HepG2 (cell line): ENCODE data around the gene ARL5C. TPM values are rescaled to one million over a fixed set of nuclear protein-coding genes. Genes with fewer than 3 reads are reported as not detected.

ENCODE experiments used
- ATAC-seq: fragments of 200-7000 bp; cut with Tn5 transposase; 3 replicates; pipeline ENCODE4 v1.9.1; 2020; ENCODE audit warnings: mild to moderate bottlenecking, moderate library complexity
- BruUV-seq: library from RNA; stranded (reverse); fragments of 400-500 nt; replicated peaks from 2 replicates; lab custom pipeline; 2021; lab: Mats Ljungman, UMichigan
- CTCF ChIA-PET: fragments of 300-600 bp; formaldehyde crosslinking; extraction: SDS; loops from one replicate; lab custom pipeline; 2021; ENCODE audit warnings: low total read pairs, inconsistent platforms, low intra/inter-chr PET ratio; lab: Yijun Ruan, JAX
- POLR2A ChIA-PET: fragments of 350-600 bp; sonication (Branson Sonifier 250); formaldehyde crosslinking; loops from one replicate; lab custom pipeline; 2020; ENCODE audit warnings: antibody characterized with exemption, inconsistent platforms; lab: Yijun Ruan, JAX
- DNase-seq: peaks from one replicate; pipeline ENCODE4 v3.0.0-alpha.2; 2015; ENCODE audit warnings: low spot score
- FAIRE-seq: peaks from 3 replicates; lab custom pipeline; 2011; peaks lifted over from hg19 to GRCh38; lab: Jason Lieb, UNC
- H2AFZ ChIP-seq: one replicate; pipeline ENCODE4 v1.6.1; 2011; ENCODE audit warnings: low read length, inconsistent platforms
- H3K27ac ChIP-seq: fragments of 300-600 bp; 3 replicates; pipeline ENCODE4 v1.8.0; 2011; ENCODE audit warnings: mixed run types, mild to moderate bottlenecking, mixed read lengths, low read length, inconsistent platforms; ENCODE audit not compliant: insufficient read depth; ENCODE audit errors: extremely low read length
- H3K27me3 ChIP-seq, 2 experiments: fragments of 200-600 bp in 1 of 2; 2 replicates in 1 of 2; 3 replicates in 1 of 2; pipeline versions ENCODE4 v1.6.0 to v1.8.0; 2011; ENCODE audit warnings: low read length in 2 of 2, mild to moderate bottlenecking in 2 of 2, moderate library complexity in 2 of 2, inconsistent platforms in 1 of 2; ENCODE audit not compliant: insufficient read depth in 2 of 2, control insufficient read depth in 1 of 2
- H3K36me3 ChIP-seq, 2 experiments: fragments of 200-600 bp in 1 of 2; replicated peaks in 1 of 2; 2 replicates in 1 of 2; 3 replicates in 1 of 2; pipeline versions ENCODE4 v1.5.1 to v1.8.0; 2011; ENCODE audit warnings: low read length in 2 of 2, inconsistent platforms in 1 of 2; ENCODE audit not compliant: insufficient read depth in 2 of 2, control insufficient read depth in 1 of 2
- H3K4me1 ChIP-seq: 2 replicates; pipeline ENCODE4 v1.5.1; 2012; ENCODE audit warnings: low read length, inconsistent platforms; ENCODE audit not compliant: insufficient read depth
- H3K4me2 ChIP-seq: 2 replicates; pipeline ENCODE4 v1.6.0; 2011; ENCODE audit warnings: low read depth, low read length, inconsistent platforms
- H3K4me3 ChIP-seq, 3 experiments: fragments of 200-600 bp in 1 of 3; sonication (generic), shearing (Covaris generic) in 1 of 3; replicated peaks in 1 of 3; 2 replicates each; pipeline ENCODE4 v1.5.1; 2011 to 2016; ENCODE audit warnings: low read length in 3 of 3, inconsistent platforms in 2 of 3, low read depth in 2 of 3, mild to moderate bottlenecking in 2 of 3, control low read depth in 1 of 3, mixed read lengths in 1 of 3; ENCODE audit not compliant: insufficient read depth in 1 of 3
- H3K79me2 ChIP-seq: one replicate; pipeline ENCODE4 v1.6.1; 2011; ENCODE audit warnings: low read length, inconsistent platforms; ENCODE audit not compliant: insufficient read depth
- H3K9ac ChIP-seq: 2 replicates; pipeline ENCODE4 v1.6.0; 2011; ENCODE audit warnings: mild to moderate bottlenecking, low read depth, low read length, inconsistent platforms; ENCODE audit not compliant: insufficient read depth
- H3K9me3 ChIP-seq: 2 replicates; pipeline ENCODE4 v1.5.1; 2012; ENCODE audit warnings: mild to moderate bottlenecking, low read length
- H4K20me1 ChIP-seq: 2 replicates; pipeline ENCODE4 v1.6.0; 2011; ENCODE audit warnings: inconsistent platforms, mild to moderate bottlenecking, low read length, moderate library complexity; ENCODE audit not compliant: insufficient read depth
- GPN1 ChIP-seq: sonication (generic); formaldehyde crosslinking; IDR thresholded peaks from 2 replicates; pipeline ENCODE4 v1.5.1; 2020; ENCODE audit warnings: missing genetic modification reagents, borderline replicate concordance
- HOXD1 ChIP-seq: sonication (generic); formaldehyde crosslinking; IDR thresholded peaks from 2 replicates; pipeline ENCODE4 v1.5.0; 2020; ENCODE audit warnings: missing genetic modification reagents
- KDM5B ChIP-seq: sonication (generic); formaldehyde crosslinking; IDR thresholded peaks from 2 replicates; pipeline ENCODE4 v1.4.0; 2020; ENCODE audit warnings: missing genetic modification reagents, mild to moderate bottlenecking, borderline replicate concordance
- SP1 ChIP-seq, 2 experiments: fragments of 450-650 bp in 1 of 2; sonication (generic) in 1 of 2; formaldehyde crosslinking in 1 of 2; IDR thresholded peaks; 2 replicates each; pipeline versions ENCODE4 v1.4.0 to v1.6.1; 2016 to 2020; ENCODE audit warnings: missing genetic modification reagents in 1 of 2
- TRIM24 ChIP-seq: sonication (generic); formaldehyde crosslinking; IDR thresholded peaks from 2 replicates; pipeline ENCODE4 v1.8.0; 2022; ENCODE audit warnings: mild to moderate bottlenecking, missing genetic modification reagents
- ZFP1 ChIP-seq: IDR thresholded peaks from 2 replicates; pipeline ENCODE4 v1.6.1; 2016
- ZMAT3 ChIP-seq: sonication (generic); formaldehyde crosslinking; conservative IDR thresholded peaks from 2 replicates; pipeline ENCODE4 v1.7.0; 2021; ENCODE audit warnings: missing genetic modification reagents
- ZMYM2 ChIP-seq: sonication (generic); formaldehyde crosslinking; IDR thresholded peaks from 2 replicates; pipeline ENCODE4 v1.8.0; 2022; ENCODE audit warnings: mild to moderate bottlenecking, missing genetic modification reagents
- ZNF354B ChIP-seq: sonication (generic); formaldehyde crosslinking; IDR thresholded peaks from 2 replicates; pipeline ENCODE4 v1.8.0; 2022; ENCODE audit warnings: mild to moderate bottlenecking, missing genetic modification reagents
- WGBS: methylation state at CpG from one replicate; pipeline ENCODE4 v1.1.6; 2017; ENCODE audit warnings: low lambda C conversion rate; 5-methylcytosine and 5-hydroxymethylcytosine counted together
- in situ Hi-C: cut with HindIII; loops from 2 replicates; pipeline ENCODE4 v1.10.0; 2017; ENCODE audit warnings: low pct_unique_long_range_greater_than_20kb; ENCODE audit not compliant: extremely low pct_ligation_motif_present
- intact Hi-C: fragments of 100-400 bp; cut with micrococcal nuclease; formaldehyde crosslinking; loops from one replicate; pipeline ENCODE4 v1.10.0; 2022; ENCODE audit not compliant: unreplicated experiment
- polyA plus RNA-seq, 8 experiments: library from polyadenylated mRNA; depleted of rRNA in 3 of 8; stranded (reverse) in 7 of 8; unstranded in 1 of 8; fragments of >200 nt; fragmentation: Illumina TruSeq in 4 of 8; extraction: Trizol in 4 of 8; gene quantifications; 2 replicates each; pipeline versions ENCODE4 v1.2.1 to v1.2.3, GENCODE V29; 2011 to 2016; ENCODE audit warnings: low read depth in 4 of 8, missing spikeins in 1 of 8, mixed read lengths in 1 of 8; ENCODE audit not compliant: insufficient read depth in 1 of 8
- total RNA-seq, 5 experiments: library from RNA; depleted of rRNA; stranded (reverse); fragments of >200 nt; fragmentation: Illumina TruSeq; extraction: Trizol; gene quantifications; 2 replicates each; pipeline ENCODE4 v1.2.3, GENCODE V29; 2016; ENCODE audit warnings: low read depth in 1 of 5
- TF ChIP-seq, protein P1 (sequence below): sonication (generic); formaldehyde crosslinking; IDR thresholded peaks from 2 replicates; pipeline ENCODE4 v1.4.0; 2020; ENCODE audit warnings: missing genetic modification reagents
- TF ChIP-seq, protein P2 (sequence below): sonication (generic); formaldehyde crosslinking; IDR thresholded peaks from one replicate; pipeline ENCODE4 v1.5.1; 2020; ENCODE audit warnings: mild to moderate bottlenecking, missing genetic modification reagents; ENCODE audit errors: not compliant biosample characterization

Gene ARL5C
- total and polyA plus RNA-seq, 2 of the 13 experiments (the other 11 are each of a cell fraction or from before 2014, with no cell fraction given): not detected

DNA sequence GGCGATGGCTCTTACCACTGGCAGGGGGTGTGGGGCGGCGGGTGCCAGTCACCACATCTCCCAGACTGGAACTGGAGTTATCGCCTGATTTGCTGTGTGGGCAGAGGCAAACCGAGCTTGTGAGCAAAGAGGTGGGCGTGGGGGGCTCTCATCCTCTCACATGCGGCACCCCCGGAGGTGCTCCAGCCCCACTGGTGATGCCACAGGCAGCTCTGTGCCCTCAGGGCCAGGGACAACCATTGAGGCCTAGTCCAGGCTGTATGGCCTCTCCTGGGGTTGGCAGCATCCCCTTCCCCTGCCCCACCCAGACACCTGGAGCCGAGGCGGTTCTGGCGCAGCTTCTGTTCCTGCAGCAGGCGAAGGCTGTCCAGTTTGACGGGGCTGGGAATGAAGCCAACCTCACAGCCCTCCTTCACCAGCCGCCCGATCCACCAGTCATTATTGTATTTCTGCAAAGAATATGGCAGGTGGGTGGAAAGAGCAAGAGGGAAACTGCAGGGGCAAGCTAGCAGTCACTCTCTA is 20.6 kb upstream of the ARL5C start:
- no peaks in the 10 kb centered on the region for H3K9me3 ChIP-seq
- ATAC-seq (no peak), DNase-seq (no peak), FAIRE-seq (no peak)
- ChIA-PET POLR2A (no interaction called here), CTCF (no interaction called here)
- H3K4me3 ChIP-seq: no peak overlapping the region
- no peak overlapping the region for H3K9ac ChIP-seq
- no TSS peak for BruUV-seq
- intact Hi-C loops: no loop called here
- no peaks in the 10 kb centered on the region for H3K79me2 ChIP-seq
- H4K20me1 ChIP-seq: no peaks in the 10 kb centered on the region
- in situ Hi-C loops: no loop called here
- no peak overlapping the region for H2AFZ ChIP-seq
- 92% methylated on average over 15 of the region's 15 CpGs for WGBS
- H3K4me1 ChIP-seq: no peaks in the 10 kb centered on the region
- H3K36me3 ChIP-seq: peaks cover 0 to 2% of the 10 kb centered on the region in 2 experiments; a peak in 2 of 5 replicates
- no peaks in the 10 kb centered on the region for H3K27me3 ChIP-seq
- H3K27ac ChIP-seq: no peak overlapping the region
- H3K4me2 ChIP-seq: no peak overlapping the region
- TF ChIP-seq, protein P1, sequence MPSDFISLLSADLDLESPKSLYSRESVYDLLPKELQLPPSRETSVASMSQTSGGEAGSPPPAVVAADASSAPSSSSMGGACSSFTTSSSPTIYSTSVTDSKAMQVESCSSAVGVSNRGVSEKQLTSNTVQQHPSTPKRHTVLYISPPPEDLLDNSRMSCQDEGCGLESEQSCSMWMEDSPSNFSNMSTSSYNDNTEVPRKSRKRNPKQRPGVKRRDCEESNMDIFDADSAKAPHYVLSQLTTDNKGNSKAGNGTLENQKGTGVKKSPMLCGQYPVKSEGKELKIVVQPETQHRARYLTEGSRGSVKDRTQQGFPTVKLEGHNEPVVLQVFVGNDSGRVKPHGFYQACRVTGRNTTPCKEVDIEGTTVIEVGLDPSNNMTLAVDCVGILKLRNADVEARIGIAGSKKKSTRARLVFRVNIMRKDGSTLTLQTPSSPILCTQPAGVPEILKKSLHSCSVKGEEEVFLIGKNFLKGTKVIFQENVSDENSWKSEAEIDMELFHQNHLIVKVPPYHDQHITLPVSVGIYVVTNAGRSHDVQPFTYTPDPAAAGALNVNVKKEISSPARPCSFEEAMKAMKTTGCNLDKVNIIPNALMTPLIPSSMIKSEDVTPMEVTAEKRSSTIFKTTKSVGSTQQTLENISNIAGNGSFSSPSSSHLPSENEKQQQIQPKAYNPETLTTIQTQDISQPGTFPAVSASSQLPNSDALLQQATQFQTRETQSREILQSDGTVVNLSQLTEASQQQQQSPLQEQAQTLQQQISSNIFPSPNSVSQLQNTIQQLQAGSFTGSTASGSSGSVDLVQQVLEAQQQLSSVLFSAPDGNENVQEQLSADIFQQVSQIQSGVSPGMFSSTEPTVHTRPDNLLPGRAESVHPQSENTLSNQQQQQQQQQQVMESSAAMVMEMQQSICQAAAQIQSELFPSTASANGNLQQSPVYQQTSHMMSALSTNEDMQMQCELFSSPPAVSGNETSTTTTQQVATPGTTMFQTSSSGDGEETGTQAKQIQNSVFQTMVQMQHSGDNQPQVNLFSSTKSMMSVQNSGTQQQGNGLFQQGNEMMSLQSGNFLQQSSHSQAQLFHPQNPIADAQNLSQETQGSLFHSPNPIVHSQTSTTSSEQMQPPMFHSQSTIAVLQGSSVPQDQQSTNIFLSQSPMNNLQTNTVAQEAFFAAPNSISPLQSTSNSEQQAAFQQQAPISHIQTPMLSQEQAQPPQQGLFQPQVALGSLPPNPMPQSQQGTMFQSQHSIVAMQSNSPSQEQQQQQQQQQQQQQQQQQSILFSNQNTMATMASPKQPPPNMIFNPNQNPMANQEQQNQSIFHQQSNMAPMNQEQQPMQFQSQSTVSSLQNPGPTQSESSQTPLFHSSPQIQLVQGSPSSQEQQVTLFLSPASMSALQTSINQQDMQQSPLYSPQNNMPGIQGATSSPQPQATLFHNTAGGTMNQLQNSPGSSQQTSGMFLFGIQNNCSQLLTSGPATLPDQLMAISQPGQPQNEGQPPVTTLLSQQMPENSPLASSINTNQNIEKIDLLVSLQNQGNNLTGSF: no peak
- TF ChIP-seq GPN1 (no peak), ZFP1 (CRISPR knock-in tag) (no peak), KDM5B (no peak), ZMAT3 (CRISPR knock-in tag) (no peak), TRIM24 (CRISPR knock-in tag) (no peak), ZMYM2 (CRISPR knock-in tag) (no peak), HOXD1 (CRISPR knock-in tag) (no peak), ZNF354B (no peak), SP1 (IDR thresholded peaks at IDR 0.05) (no peak), SP1 (CRISPR knock-in tag; IDR thresholded peaks at IDR 0.05) (no peak)
- TF ChIP-seq, protein P2, sequence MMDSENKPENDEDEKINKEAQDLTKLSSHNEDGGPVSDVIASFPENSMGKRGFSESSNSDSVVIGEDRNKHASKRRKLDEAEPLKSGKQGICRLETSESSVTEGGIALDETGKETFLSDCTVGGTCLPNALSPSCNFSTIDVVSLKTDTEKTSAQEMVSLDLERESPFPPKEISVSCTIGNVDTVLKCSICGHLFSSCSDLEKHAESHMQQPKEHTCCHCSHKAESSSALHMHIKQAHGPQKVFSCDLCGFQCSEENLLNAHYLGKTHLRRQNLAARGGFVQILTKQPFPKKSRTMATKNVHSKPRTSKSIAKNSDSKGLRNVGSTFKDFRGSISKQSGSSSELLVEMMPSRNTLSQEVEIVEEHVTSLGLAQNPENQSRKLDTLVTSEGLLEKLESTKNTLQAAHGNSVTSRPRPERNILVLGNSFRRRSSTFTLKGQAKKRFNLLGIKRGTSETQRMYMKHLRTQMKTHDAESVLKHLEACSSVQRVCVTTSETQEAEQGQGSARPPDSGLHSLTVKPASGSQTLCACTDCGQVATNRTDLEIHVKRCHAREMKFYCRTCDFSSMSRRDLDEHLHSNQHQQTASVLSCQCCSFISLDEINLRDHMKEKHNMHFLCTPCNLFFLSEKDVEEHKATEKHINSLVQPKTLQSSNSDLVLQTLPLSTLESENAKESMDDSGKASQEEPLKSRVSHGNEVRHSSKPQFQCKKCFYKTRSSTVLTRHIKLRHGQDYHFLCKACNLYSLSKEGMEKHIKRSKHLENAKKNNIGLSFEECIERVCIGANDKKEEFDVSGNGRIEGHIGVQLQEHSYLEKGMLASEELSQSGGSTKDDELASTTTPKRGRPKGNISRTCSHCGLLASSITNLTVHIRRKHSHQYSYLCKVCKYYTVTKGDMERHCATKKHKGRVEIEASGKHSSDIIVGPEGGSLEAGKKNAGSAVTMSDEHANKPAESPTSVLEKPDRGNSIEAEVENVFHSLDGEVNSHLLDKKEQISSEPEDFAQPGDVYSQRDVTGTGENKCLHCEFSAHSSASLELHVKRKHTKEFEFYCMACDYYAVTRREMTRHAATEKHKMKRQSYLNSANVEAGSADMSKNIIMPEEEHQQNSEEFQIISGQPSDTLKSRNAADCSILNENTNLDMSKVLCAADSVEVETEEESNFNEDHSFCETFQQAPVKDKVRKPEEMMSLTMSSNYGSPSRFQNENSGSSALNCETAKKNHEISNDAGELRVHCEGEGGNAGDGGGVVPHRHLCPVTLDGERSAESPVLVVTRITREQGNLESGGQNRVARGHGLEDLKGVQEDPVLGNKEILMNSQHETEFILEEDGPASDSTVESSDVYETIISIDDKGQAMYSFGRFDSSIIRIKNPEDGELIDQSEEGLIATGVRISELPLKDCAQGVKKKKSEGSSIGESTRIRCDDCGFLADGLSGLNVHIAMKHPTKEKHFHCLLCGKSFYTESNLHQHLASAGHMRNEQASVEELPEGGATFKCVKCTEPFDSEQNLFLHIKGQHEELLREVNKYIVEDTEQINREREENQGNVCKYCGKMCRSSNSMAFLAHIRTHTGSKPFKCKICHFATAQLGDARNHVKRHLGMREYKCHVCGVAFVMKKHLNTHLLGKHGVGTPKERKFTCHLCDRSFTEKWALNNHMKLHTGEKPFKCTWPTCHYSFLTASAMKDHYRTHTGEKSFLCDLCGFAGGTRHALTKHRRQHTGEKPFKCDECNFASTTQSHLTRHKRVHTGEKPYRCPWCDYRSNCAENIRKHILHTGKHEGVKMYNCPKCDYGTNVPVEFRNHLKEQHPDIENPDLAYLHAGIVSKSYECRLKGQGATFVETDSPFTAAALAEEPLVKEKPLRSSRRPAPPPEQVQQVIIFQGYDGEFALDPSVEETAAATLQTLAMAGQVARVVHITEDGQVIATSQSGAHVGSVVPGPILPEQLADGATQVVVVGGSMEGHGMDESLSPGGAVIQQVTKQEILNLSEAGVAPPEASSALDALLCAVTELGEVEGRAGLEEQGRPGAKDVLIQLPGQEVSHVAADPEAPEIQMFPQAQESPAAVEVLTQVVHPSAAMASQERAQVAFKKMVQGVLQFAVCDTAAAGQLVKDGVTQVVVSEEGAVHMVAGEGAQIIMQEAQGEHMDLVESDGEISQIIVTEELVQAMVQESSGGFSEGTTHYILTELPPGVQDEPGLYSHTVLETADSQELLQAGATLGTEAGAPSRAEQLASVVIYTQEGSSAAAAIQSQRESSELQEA (CRISPR knock-in tag): no peak
